Cardiac septum (tissue), 1 donor: ENCODE measurements around the gene RUNX1. TPM values are rescaled to one million over a fixed set of nuclear protein-coding genes. Genes with fewer than 3 reads are reported as not detected.

Experiments used
- DNase-seq: peaks from one replicate; pipeline ENCODE4 v3.0.0-alpha.2; 2020; ENCODE audit warnings: low spot score
- intact Hi-C: fragments of 100-400 bp; cut with DNase I; formaldehyde crosslinking; loops from one replicate; pipeline ENCODE4 v1.14.0; 2022
- long read RNA-seq: library from polyadenylated mRNA; unstranded; transcript quantifications from one replicate; pipeline ENCODE4 v2.0.0, GENCODE V29; 2021
- total RNA-seq: library from RNA; stranded (reverse); fragmentation: NEBNext Ultra II Directional; extraction: Animal tissue kit (Norgen Biotek cat#: 25700); gene quantifications from one replicate; pipeline ENCODE4 v1.2.1, GENCODE V29; 2021
- donor health status: DM: no; HTN: no; CAD: no.

Gene RUNX1
- 21.6 TPM for total RNA-seq
- long read RNA-seq, partial matches to known transcripts: 0 of 11 reads
- long read RNA-seq, other reads (novel, unspliced or antisense): 11 of 11 reads

DNA sequence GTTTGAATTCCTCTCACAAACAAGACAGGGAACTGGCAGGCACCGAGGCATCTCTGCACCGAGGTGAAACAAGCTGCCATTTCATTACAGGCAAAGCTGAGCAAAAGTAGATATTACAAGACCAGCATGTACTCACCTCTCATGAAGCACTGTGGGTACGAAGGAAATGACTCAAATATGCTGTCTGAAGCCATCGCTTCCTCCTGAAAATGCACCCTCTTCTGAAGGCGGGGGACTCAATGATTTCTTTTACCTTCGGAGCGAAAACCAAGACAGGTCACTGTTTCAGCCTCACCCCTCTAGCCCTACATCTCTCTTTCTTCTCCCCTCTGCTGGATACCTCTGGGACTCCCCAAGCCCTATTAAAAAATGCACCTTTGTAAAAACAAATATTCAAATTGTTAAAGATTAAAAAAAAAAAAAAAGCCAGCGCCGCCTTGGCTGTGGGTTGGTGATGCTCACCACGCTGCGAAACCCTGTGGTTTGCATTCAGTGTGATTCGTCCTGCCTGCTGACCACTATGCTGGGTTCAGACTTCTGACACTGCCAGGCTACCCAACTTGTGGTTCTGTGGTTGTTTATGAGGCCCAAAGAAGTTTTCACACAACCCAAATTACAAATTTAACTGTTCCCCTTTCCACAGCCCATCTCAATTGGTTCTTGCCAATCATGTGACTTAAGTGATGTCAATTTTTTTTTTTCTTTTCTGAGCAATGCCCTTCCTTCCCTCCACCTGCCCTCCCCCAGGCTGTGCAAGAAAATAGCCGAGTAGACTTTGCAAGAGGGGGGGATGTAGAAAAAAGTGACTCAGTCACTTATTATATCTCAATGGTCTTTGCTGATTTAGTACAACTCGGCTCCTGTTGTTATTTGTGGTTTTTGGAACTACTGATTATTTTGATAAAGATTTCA lies at the start of gene RUNX1:
Gene RUNX1 (minus strand): TSS at position 597 of the 912 bp plus-strand sequence.
- intact Hi-C loops: no loop called here
- peak; percentile 83 for DNase-seq

GRCh38 chr21:35097525-35097924 lies 48.4 kb upstream of the RUNX1 start:
- DNase-seq: no peak
- intact Hi-C loops: no loop called here

DNA sequence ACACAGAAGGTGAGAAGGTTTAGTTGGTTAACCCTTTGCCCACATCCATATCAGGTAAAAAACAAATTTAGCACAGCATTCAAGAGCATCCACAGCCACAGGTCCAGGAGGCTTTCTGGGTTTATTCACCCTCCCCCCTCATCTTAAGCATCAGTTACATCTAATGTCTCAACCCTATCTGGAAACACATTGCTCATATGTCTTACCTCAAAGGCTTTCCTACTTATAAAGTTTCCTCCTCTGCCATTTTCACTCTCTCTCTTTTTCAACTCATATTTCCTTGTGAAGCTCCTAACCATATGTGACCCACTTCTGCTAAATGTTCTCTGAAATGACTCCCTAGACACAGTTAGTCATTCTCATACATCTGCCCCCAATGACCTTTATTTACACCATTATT lies 47.9 kb upstream of the RUNX1 start:
- DNase-seq: no peak
- intact Hi-C loops: no loop called here

DNA sequence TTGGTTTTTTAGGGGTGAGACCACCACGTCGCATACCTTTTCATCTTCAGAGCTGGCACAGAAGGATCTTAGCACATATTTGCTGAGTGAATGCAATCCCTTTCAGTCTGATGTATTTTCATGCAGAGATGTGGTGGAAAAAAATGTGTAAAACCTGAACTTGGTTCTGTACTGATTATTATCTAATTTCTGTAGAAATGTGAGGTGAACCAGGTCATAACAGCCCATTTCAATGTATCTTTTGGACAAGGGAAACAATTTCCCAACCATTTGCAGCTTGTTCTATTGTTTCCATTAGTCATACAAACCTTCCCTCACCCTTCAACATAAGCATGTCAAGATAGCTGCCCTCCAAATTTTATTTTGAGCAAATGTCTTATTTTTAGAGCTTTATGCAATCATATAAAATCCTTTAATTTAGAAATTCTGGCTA lies 46.8 kb upstream of the RUNX1 start:
- intact Hi-C loops: no loop called here
- DNase-seq: no peak

- no peak for DNase-seq
- intact Hi-C loops: no loop called here
Observed at GRCh38 chr21:35093514-35093913, 44.4 kb upstream of the RUNX1 start.

- intact Hi-C loops: no loop called here
- DNase-seq: no peak
Observed at GRCh38 chr21:35091496-35091895, 42.4 kb upstream of the RUNX1 start.

- intact Hi-C loops: no loop called here
Observed at GRCh38 chr21:35090403-35090802, 41.3 kb upstream of the RUNX1 start.

GRCh38 chr21:35088319-35088771 lies 39.2 kb upstream of the RUNX1 start:
- DNase-seq: no peak
- intact Hi-C loops: no loop called here

More at GRCh38 chr21:35090403-35090802, 41.3 kb upstream of the RUNX1 start:
- no peak for DNase-seq

DNA sequence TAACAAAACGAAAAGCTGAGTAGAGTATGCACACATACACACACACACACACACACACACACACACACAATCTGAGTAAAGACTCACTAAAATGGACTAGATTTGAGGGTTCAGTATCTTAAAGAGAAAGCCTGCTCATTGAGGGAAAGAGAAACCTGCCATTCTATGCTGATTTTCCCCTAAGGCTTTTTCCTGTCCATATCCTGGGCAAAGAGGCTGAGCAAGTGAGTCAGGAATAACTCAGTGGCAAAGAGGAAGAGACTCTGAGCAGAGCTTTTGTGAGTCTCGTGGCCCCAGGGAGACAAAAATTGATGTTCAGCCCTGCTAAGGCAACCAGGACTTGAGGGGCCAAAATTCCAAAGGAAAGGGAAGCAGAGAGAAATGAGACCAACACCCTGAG lies 37.3 kb upstream of the RUNX1 start:
- intact Hi-C loops: no loop called here

DNA sequence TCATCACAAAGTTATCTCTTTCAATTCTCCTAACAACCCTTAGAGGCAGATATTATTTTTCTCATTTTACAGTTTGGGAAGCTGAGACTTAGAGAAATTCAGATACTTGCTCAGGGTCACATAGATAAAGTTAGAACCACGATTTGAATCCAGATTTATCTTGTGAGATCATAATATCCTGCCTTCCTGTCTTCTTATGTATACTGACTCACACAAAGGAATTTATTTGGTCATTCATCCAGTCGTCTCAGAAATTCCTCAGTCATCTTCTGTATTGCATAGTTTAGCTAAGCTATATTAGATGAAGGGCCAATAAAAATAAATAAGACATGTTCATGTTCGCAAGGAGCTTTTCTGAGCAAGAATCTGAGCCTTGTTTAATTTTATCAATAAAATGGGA lies 35.8 kb upstream of the RUNX1 start:
- intact Hi-C loops: no loop called here
- DNase-seq: no peak

More for the DNA sequence above, 37.3 kb upstream of the RUNX1 start:
- DNase-seq: no peak

DNA sequence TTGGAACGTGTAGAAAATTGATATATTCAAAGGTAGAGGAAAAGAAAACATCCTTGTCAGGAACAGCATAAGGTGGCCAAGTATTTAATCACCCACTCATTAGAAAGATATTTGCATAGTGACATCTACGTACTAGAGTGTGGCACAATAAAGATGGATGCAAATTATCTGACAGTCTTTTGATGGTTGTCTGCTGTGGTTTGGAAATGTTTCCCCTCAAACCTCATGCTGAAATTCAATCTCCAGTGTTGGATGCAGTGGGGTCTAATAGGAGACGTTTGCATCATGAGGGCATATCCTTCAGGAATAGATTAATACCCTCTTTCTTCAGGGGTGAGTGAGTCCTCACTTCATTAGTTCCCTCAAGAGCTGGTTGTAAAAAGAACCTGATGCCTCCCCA lies 34.1 kb upstream of the RUNX1 start:
- intact Hi-C loops: no loop called here
- no peak for DNase-seq

- intact Hi-C loops: no loop called here
- DNase-seq: no peak
Observed at GRCh38 chr21:35081861-35082260, 32.8 kb upstream of the RUNX1 start.

DNA sequence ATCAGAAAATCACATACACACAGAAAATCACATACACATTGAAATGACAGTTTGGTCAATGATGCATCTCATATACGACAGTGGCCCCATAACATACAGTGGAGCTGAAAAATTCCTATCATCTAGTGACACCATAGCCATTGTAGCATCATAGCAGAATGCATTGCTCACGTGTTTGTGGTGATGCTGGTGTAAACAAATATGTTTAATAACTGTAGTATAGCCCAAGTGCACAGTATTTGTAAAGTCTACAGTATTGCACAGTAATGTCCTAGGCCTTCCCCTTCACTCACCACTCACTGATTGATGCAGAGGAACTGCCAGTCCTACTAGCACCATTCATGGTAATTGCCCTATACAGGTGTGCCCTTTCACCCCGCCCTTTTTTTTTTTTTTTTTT lies 30.1 kb upstream of the RUNX1 start:
- intact Hi-C loops: no loop called here
- DNase-seq: no peak

- intact Hi-C loops: no loop called here
- no peak for DNase-seq
Observed at GRCh38 chr21:35077975-35078374, 28.9 kb upstream of the RUNX1 start.

DNA sequence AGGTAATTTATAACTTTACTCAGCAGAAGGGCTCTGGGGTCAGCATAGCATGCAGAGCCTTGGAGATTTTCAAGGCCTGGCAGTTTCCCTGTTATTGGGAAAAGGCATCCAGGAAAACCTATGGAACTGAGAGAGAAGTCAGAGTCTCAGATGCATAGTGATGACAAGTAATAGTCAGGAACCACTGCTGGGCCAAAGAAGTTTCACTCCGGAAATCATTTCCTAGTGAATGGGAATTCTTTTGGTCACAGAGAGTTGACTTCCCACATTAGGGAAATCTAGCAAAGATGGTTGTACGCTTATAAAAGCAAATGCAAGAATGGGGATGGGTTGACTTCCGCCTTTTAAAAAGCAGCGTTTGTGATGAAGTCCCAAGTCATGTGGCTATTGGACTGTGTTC lies 28.4 kb upstream of the RUNX1 start:
- intact Hi-C loops: no loop called here

GRCh38 chr21:35075546-35075945 lies 26.4 kb upstream of the RUNX1 start:
- intact Hi-C loops: no loop called here
- DNase-seq: no peak

More for the DNA sequence above, 28.4 kb upstream of the RUNX1 start:
- DNase-seq: no peak

DNA sequence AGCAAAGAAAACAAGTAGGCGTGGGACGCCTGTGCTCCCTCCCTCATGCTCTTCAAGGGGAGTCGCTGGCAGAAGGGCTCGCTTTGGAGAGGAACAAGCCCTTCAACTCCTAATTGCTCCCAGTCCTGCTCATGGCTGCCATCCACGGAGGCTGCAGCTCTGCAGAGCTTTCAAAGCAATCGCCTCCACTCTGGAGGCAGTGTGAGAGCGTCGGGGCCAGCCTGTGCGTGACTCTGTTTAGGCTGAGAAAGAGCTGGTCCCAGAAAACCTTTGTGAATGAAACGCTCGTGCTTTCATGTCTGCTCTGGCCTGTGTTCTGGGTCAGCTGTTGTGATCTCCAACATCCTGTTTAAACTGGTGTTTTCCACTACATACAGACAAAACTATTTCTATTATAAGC lies 23.9 kb upstream of the RUNX1 start:
- intact Hi-C loops: no loop called here
- DNase-seq: no peak

DNA sequence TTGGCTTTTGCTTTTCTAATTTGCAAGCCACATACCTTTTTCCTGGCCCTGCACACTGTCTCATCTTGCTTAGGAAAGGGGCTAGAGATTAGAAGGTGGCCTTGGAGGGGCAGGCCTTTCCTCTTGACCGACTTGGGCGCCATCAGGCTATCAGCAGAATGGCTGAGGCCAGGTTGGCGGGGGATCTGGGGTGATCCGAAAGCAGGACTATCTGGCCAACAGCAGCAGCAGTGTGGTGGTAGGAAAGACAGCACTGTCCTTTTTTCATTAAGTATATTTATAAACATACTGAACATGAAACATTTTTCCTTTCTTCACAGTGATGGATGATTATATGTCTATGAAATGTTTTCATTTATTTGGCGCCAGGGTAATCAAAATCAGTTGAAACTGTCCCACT lies 23.5 kb upstream of the RUNX1 start:
- DNase-seq: no peak
- intact Hi-C loops: no loop called here

GRCh38 chr21:35071347-35071746 lies 22.2 kb upstream of the RUNX1 start:
- intact Hi-C loops: no loop called here
- no peak for DNase-seq

- no peak for DNase-seq
- intact Hi-C loops: no loop called here
Observed at GRCh38 chr21:35070436-35070835, 21.3 kb upstream of the RUNX1 start.

DNA sequence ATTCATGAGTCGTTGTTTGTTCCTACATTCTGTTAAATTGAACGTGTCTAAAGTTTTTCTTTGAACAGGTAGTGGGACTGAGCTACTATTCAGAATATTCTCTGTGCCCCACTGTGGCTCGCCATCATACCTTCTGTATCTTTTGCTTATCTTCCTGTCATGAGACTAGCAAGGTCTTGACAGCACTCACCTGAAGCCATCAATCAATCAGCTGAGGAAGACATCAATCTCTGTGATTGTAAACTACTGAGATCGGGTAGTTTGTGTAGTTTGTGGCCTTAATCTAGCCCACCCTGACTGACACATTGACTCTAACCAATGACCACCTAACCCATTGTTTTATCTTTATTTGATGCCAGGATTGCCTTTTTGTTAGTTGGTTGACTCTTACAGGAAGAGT lies 17.7 kb upstream of the RUNX1 start:
- intact Hi-C loops: no loop called here

More for the DNA sequence above, 17.7 kb upstream of the RUNX1 start:
- DNase-seq: no peak
